ENCODE measurements around the gene GPATCH2L. TPM values are rescaled to one million over a fixed set of nuclear protein-coding genes. Genes with fewer than 3 reads are reported as not detected.

The GPATCH2L gene
- total RNA-seq = 39.2 and 62.5 TPM in 2 replicates
- polyA plus RNA-seq (2012) = 11.0 TPM

GRCh38 chr14:76151398-76152332 lies at the start of gene GPATCH2L:
GPATCH2L (plus strand) TSS chr14:76151922; CDS start chr14:76154364, 2,442 bp downstream.
- peak; percentile 94 for DNase-seq (ENCODE audit: low read depth)

- DNase-seq (ENCODE audit: low read depth) = no peak
Observed at GRCh38 chr14:76104802-76105355, 46.8 kb upstream of the GPATCH2L start.

- DNase-seq (ENCODE audit: low read depth) = no peak
Observed at GRCh38 chr14:76106188-76106587, 45.5 kb upstream of the GPATCH2L start.

GRCh38 chr14:76109087-76109880 lies 42.4 kb upstream of the GPATCH2L start:
- peak; percentile 66 for DNase-seq (ENCODE audit: low read depth)

- no peak for DNase-seq (ENCODE audit: low read depth)
Observed at GRCh38 chr14:76112889-76113624, 38.7 kb upstream of the GPATCH2L start.

GRCh38 chr14:76113691-76114090 lies 38.0 kb upstream of the GPATCH2L start:
- DNase-seq (ENCODE audit: low read depth) = no peak

- DNase-seq (ENCODE audit: low read depth) = no peak
Observed at GRCh38 chr14:76115010-76115422, 36.7 kb upstream of the GPATCH2L start.

- DNase-seq (ENCODE audit: low read depth) = no peak
Observed at GRCh38 chr14:76117789-76118484, 33.8 kb upstream of the GPATCH2L start.

- DNase-seq (ENCODE audit: low read depth) = no peak
Observed at GRCh38 chr14:76118594-76118993, 33.1 kb upstream of the GPATCH2L start.

- peak; percentile 24 for DNase-seq (ENCODE audit: low read depth)
Observed at GRCh38 chr14:76121089-76121748, 30.5 kb upstream of the GPATCH2L start.

GRCh38 chr14:76123426-76124225 lies 28.1 kb upstream of the GPATCH2L start:
- no peak for DNase-seq (ENCODE audit: low read depth)

- DNase-seq (ENCODE audit: low read depth) = no peak
Observed at GRCh38 chr14:76125511-76125910, 26.2 kb upstream of the GPATCH2L start.

GRCh38 chr14:76126076-76126475 lies 25.6 kb upstream of the GPATCH2L start:
- DNase-seq (ENCODE audit: low read depth) = no peak

GRCh38 chr14:76129851-76130576 lies 21.7 kb upstream of the GPATCH2L start:
- no peak for DNase-seq (ENCODE audit: low read depth)

GRCh38 chr14:76131071-76131965 lies 20.4 kb upstream of the GPATCH2L start:
- no peak for DNase-seq (ENCODE audit: low read depth)

GRCh38 chr14:76133103-76133502 lies 18.6 kb upstream of the GPATCH2L start:
- DNase-seq (ENCODE audit: low read depth) = peak; percentile 58

- DNase-seq (ENCODE audit: low read depth) = no peak
Observed at GRCh38 chr14:76134231-76134630, 17.5 kb upstream of the GPATCH2L start.
